Peyer's patch (tissue), 4 donors: ENCODE results near the gene JPH2. TPM values are rescaled to one million over a fixed set of nuclear protein-coding genes. Genes with fewer than 3 reads are reported as not detected.
"Not testable (repeated sequence)": the region's sequence is repeated elsewhere in the genome, so short reads cannot be mapped to it uniquely, and the experiment has no call there.

Experiments
- DNase-seq, 3 donors: peaks; one replicate each; pipeline ENCODE4 v3.0.0-alpha.2; 2017 to 2019
- H3K27ac ChIP-seq, 4 donors: fragments of 200-600 bp; sonication (generic); one replicate each; pipeline ENCODE4 v1.5.1; 2016 to 2019
- H3K27me3 ChIP-seq, 2 donors: fragments of 200-600 bp; sonication (generic); one replicate each; pipeline ENCODE4 v1.5.1; 2019
- H3K36me3 ChIP-seq, 3 donors: fragments of 200-600 bp; sonication (generic); one replicate each; pipeline ENCODE4 v1.5.1; 2016 to 2019
- H3K4me1 ChIP-seq, 4 donors: fragments of 200-600 bp; sonication (generic); one replicate each; pipeline ENCODE4 v1.5.1; 2016 to 2019
- H3K4me3 ChIP-seq, 4 donors: fragments of 200-600 bp; sonication (generic); 1 replicate in 3 of 4; 2 replicates in 1 of 4; pipeline ENCODE4 v1.5.1; 2016 to 2019; ENCODE audit warnings: mild to moderate bottlenecking in 1 of 4
- H3K9me3 ChIP-seq, 4 donors: fragments of 200-600 bp; sonication (generic); one replicate each; pipeline ENCODE4 v1.5.1; 2016 to 2019; ENCODE audit warnings: mild to moderate bottlenecking in 1 of 4
- POLR2A ChIP-seq, 2 donors: fragments of 450-650 bp; IDR thresholded peaks; one replicate each; pipeline ENCODE4 v1.5.1; 2017; ENCODE audit warnings: antibody characterized with exemption in 2 of 2, mild to moderate bottlenecking in 2 of 2, moderate library complexity in 2 of 2
- total RNA-seq, 4 donors: library from RNA; depleted of rRNA; stranded (reverse); fragments of >200 nt; gene quantifications; one replicate each; pipeline ENCODE4 v1.1.0, GENCODE V29; 2016
- TF ChIP-seq, protein P1 (sequence below), 6 experiments: fragments of 450-650 bp in 4 of 6; fragments of 200-600 bp in 2 of 6; sonication (generic) in 1 of 6; IDR thresholded peaks; one replicate each; pipeline ENCODE4 v1.5.1; 2017 to 2019; ENCODE audit warnings: antibody characterized with exemption in 6 of 6, mild to moderate bottlenecking in 3 of 6, moderate library complexity in 1 of 6

Gene JPH2
- total RNA-seq, 4 donors from 2014 or later, result 1.2 to 8.0 (median 4.2) TPM

DNA sequence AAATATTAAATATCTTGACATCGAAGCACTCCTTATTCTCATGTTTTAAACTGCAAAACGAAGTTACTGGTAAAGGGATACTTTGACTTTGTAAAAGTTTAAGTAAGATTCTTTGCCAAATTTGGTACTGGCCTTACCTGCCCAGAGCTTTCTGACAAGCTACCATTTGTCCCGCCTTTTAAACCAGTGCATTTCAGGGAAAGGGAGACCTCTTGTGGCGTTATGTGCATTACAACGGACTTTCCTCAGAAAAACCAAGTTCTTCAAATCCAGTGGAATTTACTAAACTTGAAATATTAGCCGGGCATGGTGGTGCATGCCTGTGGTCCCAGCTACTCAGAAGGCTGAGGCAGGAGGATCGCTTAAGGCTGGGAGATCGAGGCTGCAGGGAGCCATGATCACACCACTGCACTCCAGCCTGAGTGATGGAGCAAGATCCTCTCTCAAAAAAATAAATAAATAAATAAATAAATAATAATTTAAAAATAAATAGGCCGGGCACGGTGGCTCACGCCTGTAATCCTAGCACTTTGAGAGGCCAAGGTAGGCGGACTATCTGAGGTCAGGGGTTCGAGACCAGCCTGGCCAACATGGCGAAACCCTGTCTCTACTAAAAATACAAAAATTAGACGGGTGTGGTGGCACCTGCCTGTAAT is 3.3 kb upstream of the JPH2 start:
- not testable (repeated sequence) for H3K9me3 ChIP-seq, H3K27ac ChIP-seq, H3K4me3 ChIP-seq, H3K27me3 ChIP-seq, H3K36me3 ChIP-seq
- TF ChIP-seq, protein P1, sequence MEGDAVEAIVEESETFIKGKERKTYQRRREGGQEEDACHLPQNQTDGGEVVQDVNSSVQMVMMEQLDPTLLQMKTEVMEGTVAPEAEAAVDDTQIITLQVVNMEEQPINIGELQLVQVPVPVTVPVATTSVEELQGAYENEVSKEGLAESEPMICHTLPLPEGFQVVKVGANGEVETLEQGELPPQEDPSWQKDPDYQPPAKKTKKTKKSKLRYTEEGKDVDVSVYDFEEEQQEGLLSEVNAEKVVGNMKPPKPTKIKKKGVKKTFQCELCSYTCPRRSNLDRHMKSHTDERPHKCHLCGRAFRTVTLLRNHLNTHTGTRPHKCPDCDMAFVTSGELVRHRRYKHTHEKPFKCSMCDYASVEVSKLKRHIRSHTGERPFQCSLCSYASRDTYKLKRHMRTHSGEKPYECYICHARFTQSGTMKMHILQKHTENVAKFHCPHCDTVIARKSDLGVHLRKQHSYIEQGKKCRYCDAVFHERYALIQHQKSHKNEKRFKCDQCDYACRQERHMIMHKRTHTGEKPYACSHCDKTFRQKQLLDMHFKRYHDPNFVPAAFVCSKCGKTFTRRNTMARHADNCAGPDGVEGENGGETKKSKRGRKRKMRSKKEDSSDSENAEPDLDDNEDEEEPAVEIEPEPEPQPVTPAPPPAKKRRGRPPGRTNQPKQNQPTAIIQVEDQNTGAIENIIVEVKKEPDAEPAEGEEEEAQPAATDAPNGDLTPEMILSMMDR (IDR thresholded peaks at IDR 0.05), result peak; percentile 44 to 86 (median 81)
- DNase-seq, result peak in 2 of 3 donors; percentile 28 to 73
- H3K4me1 ChIP-seq, result peaks cover 0 to 17% (median 2%) of the 10 kb centered on the region in 4 donors

DNA sequence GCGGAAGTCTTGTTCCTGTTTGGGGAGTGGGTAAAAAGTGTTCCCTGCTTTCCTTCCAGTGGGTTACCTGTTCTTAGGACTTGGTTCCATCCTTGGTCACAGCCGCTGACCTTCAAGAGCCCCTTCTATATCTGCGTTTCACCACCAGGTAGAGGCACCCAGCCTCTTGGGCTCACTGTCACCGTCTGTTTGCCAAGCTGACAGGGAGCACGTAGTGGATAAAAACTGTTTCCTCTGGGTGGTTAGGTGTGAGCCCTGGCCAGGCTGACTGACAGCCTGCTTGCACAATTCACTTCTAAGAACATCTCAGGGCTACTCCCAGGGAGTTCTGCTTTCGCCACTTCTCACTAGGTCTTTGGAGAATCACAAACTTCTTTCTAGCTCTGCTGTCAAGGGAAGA is 1.8 kb upstream of the JPH2 start:
- TF ChIP-seq, protein P1 (IDR thresholded peaks at IDR 0.05), result no peak
- no peak for TF ChIP-seq POLR2A (IDR thresholded peaks at IDR 0.05)
- no peak for DNase-seq
- Histone ChIP-seq H3K4me1 (peaks cover 0 to 17% (median 2%) of the 10 kb centered on the region in 4 donors), H3K27ac (peak overlapping the region in 2 of 4 donors; percentile 46 to 86), H3K9me3 (no peaks in the 10 kb centered on the region), H3K4me3 (no peak overlapping the region), H3K36me3 (no peaks in the 10 kb centered on the region), H3K27me3 (no peaks in the 10 kb centered on the region)

DNA sequence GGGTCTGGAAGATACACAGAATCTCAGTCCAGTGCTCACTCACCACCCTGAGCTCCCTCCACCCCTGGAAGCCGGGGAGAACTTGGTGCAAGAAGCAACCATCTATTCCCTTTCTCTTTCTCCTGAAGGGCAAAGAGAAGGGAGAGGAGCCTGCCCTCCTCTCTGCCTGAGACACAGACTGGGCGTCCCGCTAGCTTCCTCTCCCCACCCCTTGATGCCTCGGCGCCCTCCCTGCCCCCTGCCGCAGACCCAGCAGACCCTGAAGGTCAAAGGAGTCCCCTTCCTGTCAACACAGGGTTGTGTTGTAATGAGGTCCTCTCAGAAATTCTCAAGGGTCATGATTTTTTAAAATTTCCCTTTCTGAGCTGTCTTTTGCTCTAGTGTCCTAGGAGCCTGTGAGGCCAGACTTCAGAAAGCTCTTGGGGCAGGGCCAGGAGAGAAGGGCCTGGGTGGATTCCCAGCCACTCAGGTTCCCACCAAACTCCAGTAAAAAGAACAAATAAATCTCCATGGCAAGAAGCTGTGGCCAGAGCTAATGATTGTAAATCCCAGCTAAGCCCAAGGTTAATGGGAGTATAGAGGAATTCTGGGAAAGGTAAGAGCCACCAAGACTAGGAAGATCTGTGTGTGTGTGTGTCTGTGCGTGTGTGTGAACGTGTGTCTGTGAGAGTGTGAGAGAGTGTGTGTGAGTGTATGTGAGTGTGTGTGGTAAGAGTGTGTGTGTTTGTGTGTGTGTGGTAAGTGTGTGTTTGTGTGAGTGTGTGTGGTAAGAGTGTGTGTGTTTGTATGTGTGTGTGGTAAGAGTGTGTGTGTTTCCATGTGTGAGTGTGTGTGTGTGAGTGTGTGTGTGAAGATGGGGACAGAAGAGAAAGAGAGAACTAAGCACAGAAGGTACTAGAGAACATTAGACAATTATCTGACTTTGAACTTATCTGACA is 1.1 kb upstream of the JPH2 start:
- H3K4me3 ChIP-seq, result peak overlapping the region in 1 of 4 donors; percentile 54
- no peak for DNase-seq
- H3K27me3 ChIP-seq, result no peaks in the 10 kb centered on the region
- H3K36me3 ChIP-seq, result no peaks in the 10 kb centered on the region
- H3K9me3 ChIP-seq, result no peaks in the 10 kb centered on the region
- H3K4me1 ChIP-seq, result peaks cover 0 to 17% (median 2%) of the 10 kb centered on the region in 4 donors
- TF ChIP-seq, protein P1 (IDR thresholded peaks at IDR 0.05), result no peak
- no peak for TF ChIP-seq POLR2A (IDR thresholded peaks at IDR 0.05)
- peak overlapping the region in 2 of 4 donors; percentile 46 to 86 for H3K27ac ChIP-seq

DNA sequence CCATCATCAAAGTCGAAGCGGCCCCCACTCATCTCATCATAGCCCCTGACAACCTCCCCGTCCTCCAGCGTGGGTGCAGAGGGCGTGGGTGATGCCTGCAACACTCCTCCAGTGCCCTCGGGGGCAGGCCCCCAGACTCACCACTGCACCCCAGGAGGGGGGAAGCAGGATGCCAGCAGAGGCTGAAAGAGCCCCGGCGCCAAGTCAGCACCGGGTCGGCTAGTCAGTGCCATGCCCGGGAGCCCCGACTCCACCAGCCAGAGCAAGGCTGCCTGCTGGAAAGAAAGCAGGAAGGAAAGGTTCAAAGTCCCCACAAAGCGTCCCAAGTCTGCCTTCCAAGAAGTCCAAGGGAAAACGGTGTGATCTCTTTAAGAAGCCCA is 324 bp downstream of the JPH2 start:
- DNase-seq, result peak in 1 of 3 donors; percentile 57
- TF ChIP-seq, protein P1 (IDR thresholded peaks at IDR 0.05), result no peak
- no peak for TF ChIP-seq POLR2A (IDR thresholded peaks at IDR 0.05)

DNA sequence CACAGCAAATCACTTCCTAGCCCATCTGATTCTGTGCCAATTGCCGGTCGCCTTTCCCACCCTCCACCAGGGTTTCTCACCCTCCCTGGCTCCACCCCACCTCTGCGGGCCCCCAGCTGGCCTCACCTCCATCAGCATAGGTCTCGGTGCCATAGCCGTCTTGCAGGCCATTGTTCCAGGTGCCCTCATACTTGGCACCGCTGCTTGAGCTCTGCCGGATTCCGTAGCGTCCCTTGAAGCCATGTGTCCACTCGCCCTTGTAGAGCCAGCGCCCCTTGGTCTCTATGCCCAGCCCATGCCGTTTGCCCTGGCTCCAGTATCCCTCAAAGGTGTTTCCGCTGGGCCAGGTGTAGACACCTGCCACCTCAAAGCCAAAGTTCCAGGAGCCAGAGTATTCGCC is 787 bp downstream of the JPH2 start:
- Histone ChIP-seq H3K4me3 (peak overlapping the region in 3 of 4 donors; percentile 22 to 54 (median 53)), H3K36me3 (no peaks in the 10 kb centered on the region), H3K27me3 (no peaks in the 10 kb centered on the region), H3K9me3 (no peaks in the 10 kb centered on the region), H3K27ac (peak overlapping the region in 3 of 4 donors; percentile 26 to 86 (median 38)), H3K4me1 (peaks cover 0 to 17% (median 2%) of the 10 kb centered on the region in 4 donors)
- TF ChIP-seq POLR2A (IDR thresholded peaks at IDR 0.05), result no peak
- TF ChIP-seq, protein P1 (IDR thresholded peaks at IDR 0.05), result no peak
- no peak for DNase-seq

More for the DNA sequence above, 324 bp downstream of the JPH2 start:
- no peaks in the 10 kb centered on the region for H3K9me3 ChIP-seq
- H3K4me1 ChIP-seq, result peaks cover 0 to 17% (median 2%) of the 10 kb centered on the region in 4 donors
- H3K27me3 ChIP-seq, result no peaks in the 10 kb centered on the region
- H3K4me3 ChIP-seq, result peak overlapping the region; percentile 22 to 54 (median 38)
- no peaks in the 10 kb centered on the region for H3K36me3 ChIP-seq
- H3K27ac ChIP-seq, result peak overlapping the region in 3 of 4 donors; percentile 26 to 86 (median 38)
